Kidney capillary endothelial cell (primary cell): Measurements from ENCODE around the gene TMEM255A.

Experiments used
- DNase-seq: peaks from one replicate; pipeline ENCODE4 v3.0.0-alpha.2; 2018; ENCODE audit warnings: low spot score

Gene TMEM255A

DNA sequence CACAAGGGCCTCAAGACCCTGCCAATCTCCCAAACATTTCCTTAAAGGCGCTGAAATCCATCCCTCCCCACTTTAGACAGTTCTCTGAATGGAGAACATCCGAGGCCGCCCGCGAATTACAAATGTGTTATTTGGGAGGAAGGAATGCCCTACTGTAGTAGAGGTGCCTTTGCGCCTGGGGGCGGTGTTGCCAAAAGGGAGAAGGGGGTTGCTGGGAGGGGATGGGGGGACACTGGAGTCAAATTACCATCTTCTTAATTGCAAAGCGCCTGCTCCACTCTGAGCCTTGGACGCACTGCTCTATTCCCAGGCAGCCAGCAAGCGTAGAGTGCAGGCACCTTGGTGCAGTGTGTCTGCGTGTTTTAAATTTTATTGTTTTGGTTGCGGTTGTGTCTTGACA is 2.7 kb downstream of the TMEM255A start:
- no peak for DNase-seq

DNA sequence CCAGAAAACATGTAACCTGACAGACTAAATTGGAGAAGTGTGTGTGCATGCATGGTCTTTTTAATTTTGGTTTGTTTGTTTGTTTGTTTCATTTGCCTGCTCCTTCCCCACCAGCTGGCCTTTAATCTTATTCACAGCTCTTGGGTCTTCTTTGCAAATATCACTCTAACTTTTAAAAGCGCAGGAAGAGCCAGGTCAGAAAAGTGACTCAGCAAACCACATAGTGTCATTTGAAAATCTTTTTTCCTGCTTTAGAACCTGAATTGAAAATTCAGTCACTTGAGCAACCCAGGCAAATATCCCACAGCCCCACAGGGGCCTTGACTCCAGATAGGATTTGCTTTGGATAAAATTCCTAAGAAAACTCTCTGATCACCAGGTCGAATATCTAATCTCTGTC is 4.6 kb downstream of the TMEM255A start:
- no peak for DNase-seq

DNA sequence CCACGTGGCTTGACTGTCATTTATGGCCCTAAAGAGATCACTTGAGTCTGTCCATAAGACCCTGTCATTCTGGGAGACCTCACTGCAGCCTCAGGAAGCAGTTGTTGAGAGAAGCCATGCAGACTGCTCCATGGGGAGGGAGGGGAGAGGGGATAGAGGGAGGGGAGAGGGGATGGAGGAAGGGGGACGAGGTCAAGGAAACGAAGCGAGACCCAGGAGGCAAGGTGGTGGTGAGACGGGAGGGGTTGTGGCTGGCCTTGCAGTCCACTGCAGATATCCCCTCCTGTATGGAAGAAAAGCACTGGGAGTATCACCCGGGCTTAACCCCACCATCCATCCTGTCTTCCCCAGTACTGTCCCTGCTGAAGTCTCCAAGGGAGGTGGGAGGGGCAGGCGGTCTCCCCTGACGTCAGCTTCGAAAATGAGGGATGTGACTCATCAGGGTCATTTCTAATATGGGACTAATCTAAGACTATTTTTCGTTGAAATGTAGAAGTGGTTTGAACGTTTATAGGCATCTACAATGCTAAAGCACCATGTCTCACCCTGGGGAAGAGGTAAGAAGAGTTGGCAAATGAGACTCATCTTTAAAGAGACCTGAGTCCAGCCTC is 5.6 kb downstream of the TMEM255A start:
- DNase-seq, result no peak

DNA sequence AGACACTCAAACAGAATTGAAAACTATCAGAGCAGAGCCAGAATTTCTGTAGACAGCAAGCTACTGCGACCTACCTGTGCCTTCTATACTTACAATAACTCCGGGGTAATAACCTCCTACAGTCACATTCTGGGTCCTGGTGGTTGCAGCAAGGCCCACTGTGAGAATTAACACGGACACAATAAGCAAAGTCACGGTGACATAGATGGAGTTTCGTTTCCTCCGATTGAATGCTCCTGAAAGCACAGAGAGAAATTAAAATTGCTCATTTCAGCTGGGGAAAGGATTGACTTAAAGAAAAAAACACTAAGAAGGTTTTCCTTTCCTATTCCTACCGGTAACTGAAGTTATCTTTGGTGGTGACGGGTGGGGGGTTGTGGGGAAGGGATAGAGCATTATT is 7.0 kb downstream of the TMEM255A start:
- no peak for DNase-seq

DNA sequence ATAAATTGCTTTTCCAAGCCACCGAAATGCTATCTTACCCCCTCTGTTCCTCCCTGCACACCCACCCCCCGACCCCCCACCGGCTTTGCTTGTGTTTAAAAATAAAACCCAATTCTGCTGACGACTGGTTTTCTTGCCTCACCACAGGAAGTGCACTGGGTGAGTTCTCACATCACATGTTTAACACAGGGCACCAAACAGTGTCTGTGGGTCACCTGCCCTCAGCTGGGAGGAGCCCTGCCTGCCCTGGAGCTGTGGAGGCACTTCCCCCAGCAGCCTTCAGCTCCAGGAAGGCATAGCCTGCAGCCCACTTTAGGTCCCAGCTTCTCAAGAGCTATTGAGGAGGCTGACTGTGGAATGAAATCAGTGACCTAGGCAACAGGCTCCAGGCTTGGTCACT is 8.8 kb downstream of the TMEM255A start:
- DNase-seq, result no peak

- no peak for DNase-seq
Observed at GRCh38 chrX:120301960-120302359, 9.3 kb downstream of the TMEM255A start.

- DNase-seq, result no peak
Observed at GRCh38 chrX:120301497-120301896, 9.8 kb downstream of the TMEM255A start.

DNA sequence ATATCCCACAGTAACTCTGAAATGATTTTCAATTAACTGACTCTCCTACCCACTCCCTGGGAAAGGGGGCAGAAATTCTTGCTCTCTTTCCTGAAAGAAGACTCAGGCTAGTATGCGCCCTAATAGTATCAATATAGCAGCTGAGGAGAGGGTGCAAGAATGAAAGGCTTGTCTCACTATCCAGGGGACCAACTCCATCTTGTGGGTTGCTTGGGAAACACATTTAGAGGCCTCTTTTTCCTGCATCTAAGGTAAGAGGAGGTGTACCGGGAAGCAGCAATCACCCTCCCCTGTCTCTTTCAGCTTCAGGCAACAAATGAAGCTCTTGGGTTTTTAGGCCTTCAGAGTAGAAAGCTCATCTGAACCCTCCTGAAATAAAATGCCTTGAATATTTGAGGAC is 11.3 kb downstream of the TMEM255A start:
- DNase-seq, result no peak

DNA sequence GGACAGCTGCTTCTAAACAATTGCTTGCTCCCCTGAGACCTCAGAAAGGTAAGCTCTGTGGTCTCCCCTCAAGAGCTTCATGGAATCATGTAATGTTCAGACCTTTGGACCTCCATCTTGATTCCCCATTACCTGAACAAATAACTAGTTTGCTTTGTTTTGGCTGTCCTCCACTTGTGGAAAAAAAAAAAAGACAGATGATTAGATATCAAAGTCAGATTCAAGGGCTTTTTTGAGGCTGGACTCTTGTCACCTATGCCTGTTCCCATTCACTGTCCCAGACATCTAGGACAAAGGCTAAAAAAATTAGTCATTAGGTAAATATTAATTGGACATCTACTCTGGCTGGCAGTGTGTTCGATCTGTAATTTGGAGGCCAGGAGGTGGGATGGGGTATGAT is 13.3 kb downstream of the TMEM255A start:
- no peak for DNase-seq

GRCh38 chrX:120294651-120295050 is 16.6 kb downstream of the TMEM255A start:
- no peak for DNase-seq

GRCh38 chrX:120293015-120293414 is 18.2 kb downstream of the TMEM255A start:
- no peak for DNase-seq

DNA sequence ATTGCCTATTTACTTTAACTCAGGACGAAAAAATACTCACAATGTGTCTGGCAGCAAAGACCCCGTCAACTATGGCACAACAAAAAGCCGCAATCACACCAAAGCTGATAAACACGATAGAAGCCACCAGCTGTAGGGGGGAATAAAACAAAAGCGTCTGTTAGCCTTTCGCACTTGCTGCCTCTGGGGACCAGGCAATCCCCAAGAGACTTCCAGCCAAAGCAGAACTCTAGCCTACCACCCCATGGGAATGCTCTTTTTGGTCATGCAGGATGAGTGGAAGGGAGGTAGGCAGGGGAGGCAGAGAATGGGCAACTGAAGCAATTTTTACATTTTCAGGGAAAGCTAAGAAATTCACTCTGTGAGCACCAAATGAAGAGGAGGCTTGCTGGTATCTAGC is 20.1 kb downstream of the TMEM255A start:
- DNase-seq, result no peak

DNA sequence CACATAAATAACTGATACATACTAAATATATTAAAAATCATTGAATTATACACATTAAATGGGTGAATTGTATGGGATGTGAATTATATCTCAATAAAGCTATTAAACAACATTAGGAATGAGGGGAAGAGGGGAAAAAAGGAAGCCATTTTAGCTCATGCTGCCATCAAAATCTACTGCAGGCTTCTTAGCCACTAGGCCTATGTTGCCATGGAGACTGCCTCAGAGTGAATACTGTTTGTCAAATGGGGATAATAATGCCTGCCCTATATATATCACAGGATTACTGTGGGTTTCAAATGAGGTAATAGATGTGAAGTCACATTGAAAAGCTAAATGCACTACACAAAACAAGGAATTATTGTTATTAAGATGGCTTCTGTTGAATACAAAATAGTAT is 21.2 kb downstream of the TMEM255A start:
- DNase-seq, result no peak

DNA sequence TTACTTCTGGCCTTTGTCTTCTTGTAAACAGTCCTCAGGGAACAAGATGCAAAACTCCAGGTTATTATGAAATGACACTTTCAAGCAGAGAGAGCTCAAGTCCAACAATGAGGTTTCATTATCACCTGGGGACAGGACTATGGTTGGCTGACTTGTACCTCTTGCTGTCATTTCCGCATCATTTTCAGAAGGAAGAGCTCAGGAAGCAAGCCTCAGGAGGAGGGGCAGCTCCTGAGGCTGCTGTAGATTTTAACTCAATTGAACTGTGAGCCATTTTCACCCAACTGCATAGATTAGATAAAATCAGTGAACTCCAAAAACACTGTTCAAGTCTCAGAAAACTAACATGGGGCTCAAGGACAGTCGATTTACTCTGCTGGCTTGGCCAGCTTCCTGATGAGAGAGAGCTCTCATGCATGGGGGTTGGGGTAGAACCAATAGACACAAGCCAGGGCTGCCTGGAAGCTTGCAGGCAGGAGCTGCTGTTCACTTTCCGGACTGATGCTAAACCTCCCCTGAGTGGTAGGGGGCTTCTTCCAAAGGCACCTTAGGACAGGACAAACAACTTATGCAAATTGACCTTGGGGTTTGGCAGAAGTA is 23.6 kb downstream of the TMEM255A start:
- no peak for DNase-seq

GRCh38 chrX:120286733-120287512 is 24.3 kb downstream of the TMEM255A start:
- DNase-seq, result no peak

- no peak for DNase-seq
Observed at GRCh38 chrX:120282697-120283096, 28.6 kb downstream of the TMEM255A start.

DNA sequence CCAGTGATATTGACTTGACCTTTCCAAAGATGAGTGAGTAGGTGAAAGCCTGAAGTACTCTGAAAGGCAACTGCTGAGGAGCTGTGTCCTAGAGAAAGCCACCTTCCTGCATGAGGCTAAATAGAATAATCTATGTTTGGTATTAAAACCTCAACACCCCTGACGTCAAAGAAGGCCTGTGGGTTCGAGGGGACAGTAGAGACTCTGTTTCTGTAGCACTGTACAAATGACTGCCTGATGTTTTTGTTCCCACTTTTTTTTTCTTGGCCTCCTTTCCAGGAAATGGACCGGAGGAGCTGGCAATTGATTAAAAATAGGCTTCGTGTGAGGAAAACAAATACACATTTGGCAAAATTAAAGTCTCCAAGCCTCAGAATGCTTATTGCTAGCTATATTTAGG is 29.5 kb downstream of the TMEM255A start:
- DNase-seq, result no peak

DNA sequence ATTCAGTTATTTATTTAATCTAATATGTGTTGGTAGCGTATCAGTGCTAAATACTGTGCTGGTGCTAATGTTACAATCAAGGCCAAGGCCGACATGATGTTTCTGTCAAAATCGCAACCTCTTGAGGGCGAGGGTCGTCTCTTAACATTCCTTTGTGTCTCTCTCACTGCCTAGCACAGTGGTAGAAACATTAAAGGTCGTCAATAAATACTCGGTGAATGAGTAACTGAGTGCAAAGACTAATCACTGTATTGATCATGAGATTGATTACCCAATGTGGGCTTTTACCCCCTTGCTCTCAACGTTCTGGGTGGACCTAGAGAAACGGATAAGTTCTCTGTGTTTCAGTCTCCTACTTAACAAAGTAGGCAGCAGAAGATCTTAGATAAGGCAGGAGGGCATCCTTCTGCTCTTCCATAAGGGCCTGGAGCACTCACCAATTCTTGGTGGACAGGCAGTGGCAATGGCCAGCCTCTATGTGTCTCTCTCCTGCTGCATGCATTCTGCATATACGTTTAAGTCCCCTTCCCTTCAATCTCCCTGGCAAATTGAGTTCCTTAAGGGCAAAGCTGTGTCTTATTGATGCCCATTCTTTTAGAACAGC is 30.1 kb downstream of the TMEM255A start:
- no peak for DNase-seq

DNA sequence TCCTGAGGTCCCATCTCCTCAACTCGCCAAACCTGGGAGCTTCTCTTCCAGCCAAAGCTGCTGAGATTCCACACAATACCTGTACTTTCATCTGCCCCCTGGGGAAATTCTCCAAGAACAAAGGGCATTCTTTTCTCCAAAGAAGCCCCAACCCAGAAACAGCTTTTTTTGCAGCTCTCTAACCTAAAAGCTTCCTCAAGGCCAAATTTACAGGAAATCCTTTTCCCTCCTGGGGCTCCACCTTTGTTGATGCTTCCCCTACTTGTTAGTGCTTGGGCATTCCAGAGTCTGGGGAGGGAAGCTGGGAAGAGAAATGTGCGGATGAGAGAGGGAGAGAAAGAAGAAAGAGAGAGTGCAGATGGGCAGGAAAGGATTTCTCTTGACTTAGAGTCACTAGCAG is 36.3 kb downstream of the TMEM255A start:
- no peak for DNase-seq

DNA sequence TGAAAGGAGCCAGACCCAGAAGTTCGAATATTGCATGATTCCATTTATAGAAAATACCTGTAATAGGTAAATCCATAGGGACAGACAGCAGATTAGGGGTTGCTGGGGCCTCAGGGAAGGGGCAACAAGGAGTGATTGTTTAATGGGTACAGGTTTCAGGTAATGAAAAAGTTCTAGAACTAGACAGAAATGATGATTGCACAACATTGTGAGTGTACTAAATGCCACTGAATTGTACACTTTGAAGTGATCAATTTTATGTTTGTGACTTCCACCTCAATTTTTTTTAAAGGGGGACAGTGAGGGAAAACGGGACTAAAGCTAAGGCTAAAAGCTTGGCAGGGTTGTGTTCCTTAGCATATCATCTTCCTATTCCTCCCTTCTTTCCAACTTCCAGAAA is 37.1 kb downstream of the TMEM255A start:
- no peak for DNase-seq

DNA sequence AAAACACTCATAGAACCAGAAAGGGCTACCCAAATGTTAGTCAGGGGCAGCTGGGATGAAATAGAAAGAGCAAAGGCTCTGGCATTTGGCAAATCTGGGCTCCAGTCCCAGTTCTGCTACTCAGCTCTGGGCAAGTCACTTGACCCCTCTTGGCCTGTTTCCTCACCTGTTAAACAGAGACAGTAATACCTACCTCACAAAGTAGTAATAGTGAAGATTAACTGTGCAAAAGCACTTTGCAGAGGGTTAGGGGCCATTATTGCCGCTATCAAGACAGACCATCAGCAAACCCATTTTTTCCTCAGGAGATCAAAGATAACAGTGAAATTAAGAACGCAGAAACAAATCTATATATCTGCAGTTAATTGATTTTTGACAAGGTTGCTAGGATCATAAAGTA is 40.0 kb downstream of the TMEM255A start:
- DNase-seq, result no peak

GRCh38 chrX:120270567-120270966 is 40.7 kb downstream of the TMEM255A start:
- no peak for DNase-seq

- DNase-seq, result no peak
Observed at GRCh38 chrX:120269373-120270035, 41.8 kb downstream of the TMEM255A start.
